H1 (cell line): ENCODE measurements around the gene SNX30. TPM values are rescaled to one million over a fixed set of nuclear protein-coding genes. Genes with fewer than 3 reads are reported as not detected.

Experiments
- CTCF ChIA-PET: fragments of 300-600 bp; sonication (Branson Sonifier 250); formaldehyde crosslinking; loops from one replicate; lab custom pipeline; 2021; ENCODE audit not compliant: partially characterized antibody; lab: Charles Lee
- POLR2A ChIA-PET: fragments of 300-600 bp; sonication (Branson Sonifier 250); formaldehyde crosslinking; loops from one replicate; lab custom pipeline; 2021; ENCODE audit warnings: inconsistent platforms; ENCODE audit not compliant: partially characterized antibody; lab: Charles Lee
- DNase-seq, 2 experiments: peaks; one replicate each; pipeline versions ENCODE4 v3.0.0 to v3.0.0-alpha.2; 2010 to 2022; ENCODE audit warnings: low spot score in 2 of 2, low read depth in 1 of 2, mixed read lengths in 1 of 2
- FAIRE-seq: peaks from 2 replicates; lab custom pipeline; 2011; peaks lifted over from hg19 to GRCh38; lab: Jason Lieb, UNC
- H2AFZ ChIP-seq: 2 replicates; pipeline ENCODE4 v1.8.1; 2012; ENCODE audit warnings: low read length, inconsistent platforms
- H2AK5ac ChIP-seq: 2 replicates; pipeline ENCODE4 v1.6.1; 2013; ENCODE audit warnings: low read depth, low read length
- H2BK120ac ChIP-seq: replicated peaks from 2 replicates; pipeline ENCODE3; 2013; ENCODE audit warnings: low read depth, low read length, inconsistent platforms
- H2BK12ac ChIP-seq: 2 replicates; pipeline ENCODE4 v1.6.1; 2013; ENCODE audit warnings: low read depth, low read length
- H2BK15ac ChIP-seq: 2 replicates; pipeline ENCODE4 v1.6.1; 2013; ENCODE audit warnings: low read length
- H2BK20ac ChIP-seq: 2 replicates; pipeline ENCODE4 v1.6.1; 2013; ENCODE audit warnings: low read length
- H2BK5ac ChIP-seq: 2 replicates; pipeline ENCODE4 v1.6.1; 2013; ENCODE audit warnings: low read depth, low read length
- H3K14ac ChIP-seq: 2 replicates; pipeline ENCODE4 v1.6.1; 2013; ENCODE audit warnings: inconsistent platforms; ENCODE audit not compliant: insufficient read length
- H3K18ac ChIP-seq: 2 replicates; pipeline ENCODE4 v1.6.1; 2013; ENCODE audit warnings: low read length; ENCODE audit errors: extremely low read depth
- H3K23ac ChIP-seq: 2 replicates; pipeline ENCODE4 v1.6.1; 2013; ENCODE audit warnings: inconsistent platforms; ENCODE audit not compliant: insufficient read length
- H3K23me2 ChIP-seq: 2 replicates; pipeline ENCODE4 v1.6.1; 2013; ENCODE audit warnings: low read depth, low read length
- H3K27ac ChIP-seq: 2 replicates; pipeline ENCODE4 v1.6.1; 2011; ENCODE audit warnings: low read depth, low read length, inconsistent platforms
- H3K27me3 ChIP-seq, 4 experiments: replicated peaks in 1 of 4; 1 replicate in 1 of 4; 2 replicates in 3 of 4; pipeline versions ENCODE4 v1.6.1 to v1.8.1; 2011 to 2013; ENCODE audit warnings: low read length in 3 of 4, mild to moderate bottlenecking in 3 of 4, inconsistent platforms in 2 of 4, mixed read lengths in 2 of 4, moderate library complexity in 1 of 4; ENCODE audit not compliant: control insufficient read depth in 3 of 4, insufficient read depth in 3 of 4; ENCODE audit errors: extremely low read depth in 1 of 4
- H3K36me3 ChIP-seq, 4 experiments: 2 replicates each; pipeline versions ENCODE4 v1.6.1 to v1.8.1; 2011 to 2013; ENCODE audit warnings: mild to moderate bottlenecking in 4 of 4, low read length in 3 of 4, moderate library complexity in 2 of 4, control low read depth in 1 of 4, inconsistent platforms in 1 of 4; ENCODE audit not compliant: insufficient read depth in 4 of 4, control insufficient read depth in 2 of 4
- H3K4ac ChIP-seq: replicated peaks from 2 replicates; pipeline ENCODE3; 2013; ENCODE audit warnings: low read length, low read depth, mixed read lengths, inconsistent platforms; ENCODE audit not compliant: insufficient read length
- H3K4me1 ChIP-seq, 4 experiments: replicated peaks in 1 of 4; 1 replicate in 1 of 4; 2 replicates in 3 of 4; pipeline versions ENCODE4 v1.6.1 to v1.8.1; 2011 to 2013; ENCODE audit warnings: low read length in 3 of 4, inconsistent platforms in 2 of 4, mixed read lengths in 1 of 4; ENCODE audit not compliant: insufficient read depth in 4 of 4, control insufficient read depth in 3 of 4
- H3K4me2 ChIP-seq, 2 experiments: 2 replicates each; pipeline versions ENCODE4 v1.6.1 to v1.8.1; 2011 to 2013; ENCODE audit warnings: low read depth in 2 of 2, low read length in 2 of 2, control low read depth in 1 of 2, inconsistent platforms in 1 of 2, mild to moderate bottlenecking in 1 of 2; ENCODE audit not compliant: insufficient read depth in 1 of 2
- H3K4me3 ChIP-seq, 4 experiments: fragments of 200-600, 300-600 bp in 1 of 4; sonication (generic), shearing (Covaris generic), sonication (Bioruptor Twin) in 1 of 4; 2 replicates each; pipeline versions ENCODE4 v1.5.1 to v1.8.1; 2011 to 2016; ENCODE audit warnings: low read length in 4 of 4, low read depth in 3 of 4, control low read depth in 2 of 4, inconsistent platforms in 2 of 4, mild to moderate bottlenecking in 2 of 4, mixed read lengths in 1 of 4, moderate library complexity in 1 of 4; ENCODE audit not compliant: insufficient read depth in 2 of 4; ENCODE audit errors: extremely low read depth in 1 of 4
- H3K56ac ChIP-seq: replicated peaks from 2 replicates; pipeline ENCODE3; 2013; ENCODE audit warnings: low read depth, mild to moderate bottlenecking, mixed read lengths, low read length, inconsistent platforms; ENCODE audit not compliant: insufficient read length
- H3K79me1 ChIP-seq: 2 replicates; pipeline ENCODE4 v1.6.1; 2013; ENCODE audit warnings: low read depth, low read length, control low read depth
- H3K79me2 ChIP-seq, 2 experiments: 2 replicates each; pipeline versions ENCODE4 v1.6.1 to v1.8.1; 2012 to 2013; ENCODE audit warnings: low read length in 2 of 2, mild to moderate bottlenecking in 2 of 2, inconsistent platforms in 1 of 2; ENCODE audit not compliant: insufficient read depth in 2 of 2, control insufficient read depth in 1 of 2
- H3K9ac ChIP-seq, 4 experiments: replicated peaks in 1 of 4; 1 replicate in 1 of 4; 2 replicates in 3 of 4; pipeline versions ENCODE4 v1.6.1 to v1.8.1; 2011 to 2013; ENCODE audit warnings: low read depth in 3 of 4, low read length in 3 of 4, control low read depth in 2 of 4, mild to moderate bottlenecking in 2 of 4, moderate library complexity in 2 of 4, inconsistent platforms in 1 of 4; ENCODE audit errors: extremely low read depth in 1 of 4
- H3K9me3 ChIP-seq, 2 experiments: 2 replicates each; pipeline versions ENCODE4 v1.6.1 to v1.8.1; 2012 to 2013; ENCODE audit warnings: mild to moderate bottlenecking in 2 of 2, moderate library complexity in 2 of 2, control low read depth in 1 of 2, inconsistent platforms in 1 of 2, low read depth in 1 of 2, low read length in 1 of 2, mixed read lengths in 1 of 2; ENCODE audit not compliant: insufficient read depth in 2 of 2
- H4K20me1 ChIP-seq, 2 experiments: replicated peaks in 1 of 2; 2 replicates each; pipeline versions ENCODE3 to v1.8.1; 2011 to 2013; ENCODE audit warnings: inconsistent platforms in 2 of 2, low read length in 2 of 2, mild to moderate bottlenecking in 1 of 2; ENCODE audit not compliant: insufficient read depth in 2 of 2, control insufficient read depth in 1 of 2
- H4K5ac ChIP-seq: 2 replicates; pipeline ENCODE4 v1.6.1; 2013; ENCODE audit warnings: low read length, low read depth, mixed read lengths, inconsistent platforms; ENCODE audit not compliant: insufficient read length
- H4K8ac ChIP-seq: 2 replicates; pipeline ENCODE4 v1.8.0; 2013; ENCODE audit warnings: mild to moderate bottlenecking, moderate library complexity, low read length, inconsistent platforms; ENCODE audit not compliant: insufficient read depth; ENCODE audit errors: extremely low read depth
- H4K91ac ChIP-seq: replicated peaks from 2 replicates; pipeline ENCODE3; 2013; ENCODE audit warnings: low read length, mixed read lengths, inconsistent platforms; ENCODE audit not compliant: insufficient read length
- ASH2L ChIP-seq: fragments of 200-600, 300-600 bp; sonication (generic); IDR thresholded peaks from one replicate; pipeline ENCODE4 v1.7.1; 2017; ENCODE audit warnings: low read length
- CEBPB ChIP-seq: IDR thresholded peaks from 2 replicates; pipeline ENCODE4 v1.6.1; 2012; ENCODE audit warnings: low read depth, low read length
- EGR1 ChIP-seq: IDR thresholded peaks from 2 replicates; pipeline ENCODE4 v1.6.1; 2011; ENCODE audit warnings: low read depth, low read length, borderline replicate concordance
- GTF2F1 ChIP-seq: IDR thresholded peaks from 2 replicates; pipeline ENCODE4 v1.6.1; 2012; ENCODE audit warnings: low read depth, low read length, improper control_type of control experiment, borderline replicate concordance
- HDAC2 ChIP-seq, 2 experiments: fragments of 300-600 bp in 1 of 2; sonication (generic) in 1 of 2; IDR thresholded peaks; 2 replicates each; pipeline ENCODE4 v1.6.1; 2011 to 2012; ENCODE audit warnings: low read depth in 2 of 2, low read length in 2 of 2, mild to moderate bottlenecking in 2 of 2, moderate library complexity in 2 of 2, borderline replicate concordance in 1 of 2, inconsistent platforms in 1 of 2
- JUN ChIP-seq: IDR thresholded peaks from 2 replicates; pipeline ENCODE4 v1.6.1; 2011; ENCODE audit warnings: low read depth, mild to moderate bottlenecking, improper control_type of control experiment, low read length
- KDM5A ChIP-seq: fragments of 200-600 bp; IDR thresholded peaks from 2 replicates; pipeline ENCODE4 v1.7.1; 2012; ENCODE audit warnings: mild to moderate bottlenecking, low read length, inconsistent platforms, mixed read lengths
- NRF1 ChIP-seq: IDR thresholded peaks from 2 replicates; pipeline ENCODE4 v1.6.1; 2011; ENCODE audit warnings: mild to moderate bottlenecking, low read depth, low read length, improper control_type of control experiment
- POU5F1 ChIP-seq: IDR thresholded peaks from 2 replicates; pipeline ENCODE4 v1.6.1; 2011; ENCODE audit warnings: low read depth, mild to moderate bottlenecking, low read length, moderate library complexity
- RXRA ChIP-seq: IDR thresholded peaks from 2 replicates; pipeline ENCODE4 v1.6.1; 2011; ENCODE audit warnings: low read depth, mild to moderate bottlenecking, low read length, moderate library complexity; ENCODE audit not compliant: insufficient read depth
- SAP30 ChIP-seq: fragments of 300-600 bp; sonication (generic); IDR thresholded peaks from 2 replicates; pipeline ENCODE4 v1.7.1; 2012; ENCODE audit warnings: low read length, moderate library complexity, mild to moderate bottlenecking, inconsistent platforms; ENCODE audit not compliant: insufficient read depth, insufficient replicate concordance
- SIX5 ChIP-seq: IDR thresholded peaks from 2 replicates; pipeline ENCODE4 v1.6.1; 2011; ENCODE audit warnings: mild to moderate bottlenecking, low read depth, low read length
- SRF ChIP-seq: IDR thresholded peaks from 2 replicates; pipeline ENCODE4 v1.6.1; 2011; ENCODE audit warnings: mild to moderate bottlenecking, low read depth, low read length, moderate library complexity
- SUZ12 ChIP-seq: fragments of 200-600 bp; sonication (generic); IDR thresholded peaks from 2 replicates; pipeline ENCODE4 v1.6.1; 2012; ENCODE audit warnings: mild to moderate bottlenecking, inconsistent platforms, low read length, moderate library complexity, mixed read lengths
- TEAD4 ChIP-seq: IDR thresholded peaks from 2 replicates; pipeline ENCODE4 v1.6.1; 2012; ENCODE audit warnings: low read depth, low read length, inconsistent platforms, mixed read lengths
- WGBS, 2 experiments: shearing (Covaris generic) in 1 of 2; methylation state at CpG; one replicate each; pipeline versions ENCODE4 v1.1.6 to v1.1.7; 2013 to 2015; ENCODE audit warnings: low lambda C conversion rate in 2 of 2, mixed read lengths in 2 of 2, inconsistent platforms in 1 of 2, low coverage in 1 of 2, missing lambda C conversion rate in 1 of 2; ENCODE audit not compliant: insufficient replicate concordance in 2 of 2, insufficient coverage in 1 of 2, insufficient read length in 1 of 2; ENCODE audit errors: extremely low coverage in 1 of 2, missing lambda C conversion rate in 1 of 2; 5-methylcytosine and 5-hydroxymethylcytosine counted together
- polyA plus RNA-seq, 7 experiments: library from polyadenylated mRNA; depleted of rRNA in 3 of 7; stranded (reverse) in 5 of 7; unstranded in 2 of 7; fragments of >200 nt in 5 of 7; fragments of 200-250 nt in 2 of 7; gene quantifications; 1 replicate in 5 of 7; 2 replicates in 1 of 7; 4 replicates in 1 of 7; pipeline versions ENCODE4 v1.2.1 to v1.2.3, GENCODE V29; 2011 to 2013; ENCODE audit warnings: missing spikeins in 2 of 7, mixed read lengths in 2 of 7
- total RNA-seq: library from RNA; stranded (reverse); fragmentation: NEBNext Ultra II Directional; extraction: Animal tissue kit (Norgen Biotek cat#: 25700); gene quantifications from 2 replicates; pipeline ENCODE4 v1.2.1, GENCODE V29; 2021

Gene SNX30
- total and polyA plus RNA-seq, 2 of the 8 experiments (the other 6 are each of a cell fraction or from before 2014, with no cell fraction given) = 4.0 to 12.2 TPM

- Histone ChIP-seq H2AFZ (no peak overlapping the region), H3K36me3 (peaks cover 0 to 2% (median 0%) of the 10 kb centered on the region in 4 experiments; a peak in 1 of 8 replicates), H2BK15ac (no peak overlapping the region), H4K20me1 (no peaks in the 10 kb centered on the region), H2BK5ac (no peak overlapping the region), H3K23ac (no peak overlapping the region), H2BK12ac (no peak overlapping the region), H3K79me2 (no peaks in the 10 kb centered on the region), H3K9me3 (no peaks in the 10 kb centered on the region), H2AK5ac (no peak overlapping the region), H3K4me3 (no peak overlapping the region), H2BK120ac (no peak overlapping the region), H3K27me3 (no peaks in the 10 kb centered on the region), H3K23me2 (peaks cover 8% of the 10 kb centered on the region; the same call in 1 of the 2 replicates), H4K5ac (no peak overlapping the region), H3K79me1 (peaks cover 2% of the 10 kb centered on the region; the same call in 1 of the 2 replicates), H3K27ac (no peak overlapping the region), H3K4me2 (no peak overlapping the region), H2BK20ac (no peak overlapping the region), H3K4ac (no peak overlapping the region), H3K18ac (no peak overlapping the region), H3K56ac (no peak overlapping the region), H3K9ac (no peak overlapping the region), H3K14ac (no peak overlapping the region), H4K8ac (no peak overlapping the region), H3K4me1 (peaks cover 0 to 3% (median 1%) of the 10 kb centered on the region in 4 experiments; a peak in 2 of 7 replicates), H4K91ac (no peak overlapping the region)
- FAIRE-seq (no peak), DNase-seq (no peak)
- CTCF ChIA-PET = interaction anchor here (0.7 to 1.9 kb wide), 2 partner anchors 12 to 1184 kb away, joined by 3 to 6 read pairs; no protein-coding TSS in a partner anchor
- POLR2A ChIA-PET = no interaction called here
- 88% methylated on average over 7 of the region's 7 CpGs; no CpG with 5 or more reads in 1 of the 2 experiments for WGBS, 2 experiments
- no peak for TF ChIP-seq CEBPB
- TF ChIP-seq SAP30 = no peak
- TF ChIP-seq JUN = no peak
- no peak for TF ChIP-seq SRF
- TF ChIP-seq KDM5A = no peak
- no peak for TF ChIP-seq NRF1
- no peak for TF ChIP-seq HDAC2 (IDR thresholded peaks at IDR 0.05; ENCODE audit: borderline replicate concordance in 1 of 2, low read depth in 2 of 2, low read length in 2 of 2)
- TF ChIP-seq POU5F1 = no peak
- TF ChIP-seq GTF2F1 = no peak
- TF ChIP-seq RXRA = no peak
- TF ChIP-seq EGR1 = no peak
- no peak for TF ChIP-seq ASH2L
- TF ChIP-seq SUZ12 = no peak
- TF ChIP-seq SIX5 = no peak
- TF ChIP-seq TEAD4 = no peak
Observed at GRCh38 chr9:112864982-112865381, 114.4 kb downstream of the SNX30 start.
